NCI-H2171 treated with DMSO at 0.1 percent for 48 hours (cell line): Measurements from ENCODE around the gene ZNF710.
"Not testable (repeated sequence)": the region's sequence is repeated elsewhere in the genome, so short reads cannot be mapped to it uniquely, and the experiment has no call there.

Experiments used
- DNase-seq: peaks from one replicate; lab custom pipeline; 2025; lab: John Stamatoyannopoulos, UW

ZNF710 gene

GRCh38 chr15:90062023-90062442 is 60.9 kb downstream of the ZNF710 start:
- peak; percentile 92 for DNase-seq

GRCh38 chr15:90062462-90062932 is 61.4 kb downstream of the ZNF710 start:
- peak; percentile 93 for DNase-seq

- peak; percentile 31 for DNase-seq
These were observed 62.0 kb downstream of the ZNF710 start for GRCh38 chr15:90062973-90063769.

GRCh38 chr15:90063770-90064247 is 62.7 kb downstream of the ZNF710 start:
- DNase-seq, result no peak

GRCh38 chr15:90064911-90065681 is 64.0 kb downstream of the ZNF710 start:
- DNase-seq, result no peak

- no peak for DNase-seq
These were observed 64.5 kb downstream of the ZNF710 start for GRCh38 chr15:90065682-90066049.

GRCh38 chr15:90067181-90067952 is 66.2 kb downstream of the ZNF710 start:
- no peak for DNase-seq

GRCh38 chr15:90067953-90068606 is 67.0 kb downstream of the ZNF710 start:
- no peak for DNase-seq

GRCh38 chr15:90070623-90071022 is 69.5 kb downstream of the ZNF710 start:
- not testable (repeated sequence) for DNase-seq

GRCh38 chr15:90071220-90071807 is 70.2 kb downstream of the ZNF710 start:
- peak; percentile 67 for DNase-seq

GRCh38 chr15:90072978-90073640 is 72.0 kb downstream of the ZNF710 start:
- no peak for DNase-seq

GRCh38 chr15:90074023-90074422 is 72.9 kb downstream of the ZNF710 start:
- no peak for DNase-seq

- DNase-seq, result no peak
These were observed 73.8 kb downstream of the ZNF710 start for GRCh38 chr15:90074916-90075315.

GRCh38 chr15:90075420-90076289 is 74.5 kb downstream of the ZNF710 start:
- no peak for DNase-seq

- no peak for DNase-seq
These were observed 75.6 kb downstream of the ZNF710 start for GRCh38 chr15:90076716-90077115.

- DNase-seq, result no peak
These were observed 77.8 kb downstream of the ZNF710 start for GRCh38 chr15:90078965-90079364.

- no peak for DNase-seq
These were observed 78.7 kb downstream of the ZNF710 start for GRCh38 chr15:90079619-90080457.

GRCh38 chr15:90080458-90080755 is 79.3 kb downstream of the ZNF710 start:
- DNase-seq, result no peak

GRCh38 chr15:90080818-90081393 is 79.8 kb downstream of the ZNF710 start:
- DNase-seq, result no peak
